Stimulated activated CD4-positive, alpha-beta T cell treated with anti-CD3 and anti-CD28 coated beads, Interleukin-4, amount 100 ng/mL, for 24 hours (primary cell): ENCODE measurements around the gene CITED2.

Source experiments
- DNase-seq: peaks from one replicate; pipeline ENCODE4 v3.0.0-alpha.2; 2020

CITED2 gene

DNA sequence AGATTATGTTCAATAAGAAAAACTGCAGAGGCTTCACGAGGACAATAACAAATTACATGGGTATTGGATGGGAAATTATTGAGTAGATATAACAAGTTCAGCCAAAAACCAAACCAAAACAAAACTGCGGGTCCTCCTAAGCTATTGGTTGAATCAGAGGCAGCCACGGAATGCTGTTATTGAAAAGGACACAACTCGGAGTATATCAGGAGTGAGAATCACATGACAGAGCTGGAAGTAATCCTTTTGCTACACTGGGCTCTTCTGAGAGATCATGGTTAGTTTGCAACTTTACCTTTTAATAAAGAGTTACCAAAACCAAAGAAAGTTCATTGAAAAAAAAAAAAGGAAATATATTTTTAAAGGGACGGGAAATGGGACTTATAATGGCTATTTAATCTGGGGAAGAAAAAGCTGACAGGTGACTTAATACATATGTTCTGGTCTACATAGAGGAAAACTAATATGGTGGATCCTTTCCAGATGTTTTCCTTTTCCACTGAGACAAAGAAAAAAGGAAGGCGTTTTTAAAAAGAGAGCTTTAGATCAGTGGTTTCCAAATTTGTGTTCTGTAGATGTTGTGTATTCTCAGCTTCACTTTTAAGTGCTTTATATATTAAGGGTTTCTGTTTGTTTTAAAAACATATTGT is 6.9 kb upstream of the CITED2 start:
- no peak for DNase-seq

DNA sequence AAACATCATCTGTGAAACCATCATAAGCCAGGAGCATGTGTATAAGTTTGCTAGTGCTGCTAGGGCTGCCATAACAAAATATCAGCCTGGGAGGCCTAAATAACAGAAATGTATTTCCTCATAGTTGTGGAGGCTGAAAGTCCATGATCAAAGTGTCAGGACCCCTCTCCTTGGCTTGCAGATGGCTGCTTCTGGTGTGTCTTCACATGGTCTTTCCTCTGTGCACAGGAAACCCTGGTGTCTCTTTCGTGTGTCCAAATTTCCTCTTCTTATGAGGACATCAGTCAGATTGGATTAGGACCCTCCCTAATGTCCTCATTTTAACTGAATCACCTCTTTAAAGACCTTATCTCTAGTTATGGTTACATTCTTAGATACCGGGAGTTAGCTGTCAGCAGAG is 6.2 kb upstream of the CITED2 start:
- DNase-seq, result no peak

DNA sequence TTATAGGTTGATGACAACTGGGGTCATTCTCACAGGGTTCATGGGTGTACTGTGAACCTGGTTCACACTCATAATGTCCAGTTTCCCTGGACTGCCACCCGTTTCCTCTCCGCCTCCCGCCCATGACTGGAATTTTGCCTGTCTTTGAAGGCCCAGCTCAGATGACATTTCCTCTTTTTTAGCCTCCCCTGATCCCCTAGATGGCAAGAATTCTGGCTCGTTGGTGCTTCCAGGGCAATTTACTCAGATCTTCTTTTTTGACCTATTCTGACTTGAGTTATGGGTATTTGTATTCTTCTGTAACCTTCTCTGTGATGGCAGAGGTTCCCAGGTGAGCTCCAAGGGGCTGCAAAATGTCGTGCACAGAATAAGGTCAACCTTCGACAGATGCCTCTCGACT is 5.7 kb upstream of the CITED2 start:
- no peak for DNase-seq

DNA sequence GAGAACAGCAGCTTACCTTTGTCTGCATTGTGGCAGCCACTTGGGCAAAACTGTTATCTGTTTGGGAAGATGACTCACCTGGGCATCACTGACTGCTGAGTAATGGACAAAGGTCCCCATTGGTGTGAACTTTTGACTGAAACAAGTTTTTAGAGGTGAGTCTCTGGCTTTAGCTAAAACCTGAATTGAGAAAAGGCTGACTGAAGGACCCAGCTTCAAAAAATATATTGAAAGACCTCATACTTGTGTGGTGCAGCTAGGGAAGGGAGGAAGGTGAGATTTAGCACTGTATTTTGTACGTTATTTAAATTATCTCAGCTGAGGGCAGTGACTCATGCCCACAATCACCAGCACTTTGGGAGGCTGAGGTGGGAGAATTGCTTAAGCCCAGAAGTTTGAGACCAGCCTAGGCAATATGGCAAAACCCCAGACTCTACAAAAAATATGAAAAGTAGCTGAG is 4.5 kb upstream of the CITED2 start:
- DNase-seq, result peak; percentile 17

DNA sequence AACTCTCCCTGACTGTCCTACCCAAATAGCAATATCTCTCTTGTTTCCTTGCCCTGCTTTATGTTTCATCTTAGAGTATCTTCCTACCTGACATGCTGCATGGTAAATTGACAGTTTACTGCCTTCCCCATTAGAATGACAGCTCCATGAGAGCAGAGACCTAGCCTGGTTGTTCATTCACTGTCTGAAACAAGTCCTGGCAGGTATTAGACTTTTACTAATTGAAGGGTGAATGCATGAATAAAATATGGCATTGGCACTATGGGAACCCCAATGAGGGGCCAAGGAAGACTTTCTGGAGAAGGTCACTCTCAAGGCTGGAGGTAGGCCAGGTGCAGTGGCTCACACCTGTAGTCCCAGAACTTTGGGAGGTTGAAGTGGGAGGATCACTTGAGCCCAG is 3.8 kb upstream of the CITED2 start:
- DNase-seq, result no peak

DNA sequence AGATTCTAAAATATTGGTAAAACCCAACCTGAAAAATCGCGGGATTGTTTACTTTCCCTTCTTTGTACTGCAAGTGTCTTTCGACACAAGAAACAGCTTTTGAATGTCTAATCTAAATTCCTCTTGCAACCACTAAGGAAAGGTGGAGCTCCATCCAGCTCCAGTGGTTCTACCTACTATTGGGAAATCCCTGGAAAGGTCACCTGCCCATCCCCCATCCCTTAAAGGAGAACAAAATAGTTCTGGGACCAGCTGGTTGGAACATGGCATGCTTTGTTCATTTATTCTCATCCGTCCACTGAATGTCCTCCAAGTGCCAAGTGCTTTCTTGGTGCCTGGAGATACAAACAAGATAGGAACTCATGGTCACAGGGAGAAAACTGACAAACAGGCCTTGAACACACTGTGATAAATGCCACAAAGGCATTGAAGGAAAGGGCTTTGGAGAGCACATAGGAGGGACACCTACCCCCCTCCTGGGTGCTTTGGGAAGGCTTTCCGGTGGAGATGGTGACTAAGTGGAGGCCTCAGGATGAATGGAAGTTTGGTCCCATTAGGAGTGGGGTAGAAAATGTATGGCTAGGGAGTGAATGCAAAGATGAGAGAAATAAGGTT is 2.3 kb upstream of the CITED2 start:
- DNase-seq, result no peak

DNA sequence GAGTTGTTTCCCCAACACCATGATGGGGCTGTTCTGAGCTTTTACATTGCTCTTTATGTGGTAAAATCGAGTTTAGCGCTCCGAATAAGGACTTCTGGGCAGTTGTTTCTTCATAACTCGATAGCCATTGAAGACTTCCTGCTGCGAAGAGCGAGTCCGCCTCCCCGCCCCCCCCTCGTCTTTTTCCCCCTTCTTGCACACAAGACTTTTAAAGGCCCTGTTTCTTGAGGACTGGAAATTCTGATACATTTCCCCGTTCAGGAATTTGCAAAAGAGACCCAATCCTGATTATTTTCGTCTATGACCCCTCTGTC is 1.5 kb upstream of the CITED2 start:
- DNase-seq, result no peak

DNA sequence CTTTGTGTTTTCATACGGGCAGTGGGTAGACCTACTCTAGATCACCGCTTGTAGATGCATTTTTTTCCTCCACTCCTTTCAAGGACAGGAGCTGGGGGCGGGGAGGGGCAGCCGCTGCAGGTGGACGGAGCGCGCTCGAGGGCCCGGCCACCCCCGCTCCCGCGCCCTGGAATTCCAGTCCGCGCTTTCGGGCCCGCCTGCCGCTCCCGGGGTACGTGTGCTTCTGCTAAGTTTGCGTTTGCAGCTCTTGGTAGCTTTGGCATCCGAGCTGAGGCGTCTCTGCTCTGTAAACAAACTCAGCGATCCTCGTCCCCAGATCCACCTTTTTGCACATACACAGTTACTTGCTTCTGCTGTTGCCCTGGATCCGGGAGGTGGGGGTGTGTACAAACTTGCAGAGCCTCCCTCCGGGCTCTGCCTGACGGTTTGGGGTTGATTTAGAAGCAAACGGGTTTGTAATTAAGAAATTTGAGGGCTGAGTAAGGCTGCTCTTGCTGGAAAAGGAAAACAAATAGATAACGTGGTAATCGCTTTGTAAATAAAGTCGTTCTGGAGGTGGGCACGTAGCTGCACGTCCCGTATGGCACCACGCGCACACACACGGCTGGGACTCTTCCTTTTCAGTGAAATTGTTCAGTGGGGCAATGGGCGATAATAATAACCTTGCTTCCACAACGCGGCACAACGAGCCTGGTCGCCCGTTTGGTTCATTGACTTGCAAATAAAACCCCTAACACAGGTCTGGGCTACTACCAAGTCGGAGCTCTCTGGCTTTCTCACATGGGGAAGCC is 973 bp upstream of the CITED2 start:
- peak; percentile 85 for DNase-seq

DNA sequence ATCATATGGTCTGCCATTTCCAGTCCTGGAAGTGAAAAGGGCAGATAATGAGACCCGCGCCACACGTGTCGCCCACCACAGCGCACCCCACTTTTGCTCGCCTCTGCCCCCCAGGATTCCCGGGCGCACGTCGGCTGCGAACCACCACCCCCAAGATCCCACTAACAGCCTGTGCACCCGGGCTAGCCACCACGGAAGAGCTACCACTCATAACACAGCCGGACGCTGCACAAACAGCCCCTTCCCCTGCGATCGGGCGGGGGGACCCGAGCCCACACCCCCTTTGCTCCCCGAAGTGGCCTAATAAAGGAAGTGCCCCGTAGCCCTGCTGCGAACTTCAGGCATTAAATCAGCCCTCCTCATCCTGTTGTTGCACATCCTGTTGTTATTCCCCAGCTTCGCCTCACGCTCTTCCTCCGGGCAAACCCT is 506 bp downstream of the CITED2 start:
- no peak for DNase-seq

DNA sequence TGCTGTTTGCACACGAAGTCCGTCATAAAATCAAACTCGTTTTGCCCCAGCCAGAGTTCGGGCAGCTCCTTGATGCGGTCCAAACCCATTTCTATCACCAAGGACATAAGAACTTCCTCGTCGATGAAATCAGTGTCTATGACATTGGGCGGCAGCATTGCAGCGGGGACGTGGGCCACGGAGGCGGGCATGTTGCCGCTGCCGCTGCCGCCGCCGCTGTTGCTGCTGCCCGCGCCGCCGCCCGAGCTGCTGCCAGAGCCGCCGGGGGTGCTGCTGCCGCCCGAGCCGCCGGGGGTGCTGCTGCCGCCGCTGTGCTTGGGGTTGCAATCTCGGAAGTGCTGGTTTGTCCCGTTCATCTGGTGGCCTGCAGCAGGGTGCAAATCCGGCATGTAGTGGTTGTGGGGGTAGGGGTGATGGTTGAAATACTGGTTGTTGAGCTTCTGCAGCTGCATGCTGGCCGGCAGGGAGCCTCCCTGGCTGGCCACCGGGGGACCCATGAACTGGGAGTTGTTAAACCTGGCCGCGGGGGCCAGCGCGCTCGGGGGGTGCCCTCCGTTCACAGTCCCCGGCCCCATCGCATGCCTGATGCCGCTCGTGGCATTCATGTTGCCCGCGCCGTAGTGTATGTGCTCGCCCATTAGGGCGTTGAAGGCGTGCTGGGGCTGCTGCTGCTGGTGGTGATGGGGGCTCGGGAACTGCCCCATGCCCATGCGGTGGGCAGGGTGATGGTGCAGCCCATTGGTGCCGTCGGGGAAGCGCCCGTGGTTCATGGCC is 1.1 kb downstream of the CITED2 start:
- peak; percentile 74 for DNase-seq

DNA sequence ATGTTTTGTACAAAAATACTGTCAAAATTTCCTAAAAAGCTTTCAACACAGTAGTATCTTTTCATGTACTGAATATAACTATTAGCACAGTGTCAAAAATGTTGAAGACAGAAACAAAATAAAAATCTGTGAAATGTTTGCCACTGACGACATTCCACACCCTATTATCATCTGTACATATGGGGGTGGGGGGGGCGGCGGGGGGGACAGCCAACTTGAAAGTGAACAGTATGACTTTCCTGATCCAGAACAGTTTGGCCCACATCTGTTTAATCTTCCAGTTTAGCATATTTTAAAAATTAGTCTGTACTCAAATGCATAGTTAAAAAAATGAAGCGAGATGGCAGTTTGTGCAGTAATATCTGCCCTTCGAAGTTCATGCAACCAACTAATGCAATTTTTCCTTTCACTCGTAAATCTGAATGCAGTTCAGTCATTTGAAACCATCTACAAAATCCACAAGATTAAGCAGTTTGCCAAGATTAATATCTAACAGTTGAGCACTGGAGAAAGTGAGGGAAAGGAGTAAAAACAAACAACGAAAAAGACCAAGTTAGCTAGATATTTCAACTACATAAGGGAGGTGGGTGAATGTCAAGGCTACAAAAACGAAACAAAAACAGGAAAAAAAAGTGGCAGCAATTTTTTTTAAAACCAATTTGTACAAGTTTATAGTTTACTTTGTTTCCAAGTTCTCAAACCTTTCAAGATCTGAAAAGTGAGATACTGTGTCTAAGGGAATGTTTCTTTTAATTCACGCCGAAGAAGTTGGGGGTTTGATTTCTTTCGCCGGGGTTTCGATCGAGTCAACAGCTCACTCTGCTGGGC is 1.9 kb downstream of the CITED2 start:
- no peak for DNase-seq

DNA sequence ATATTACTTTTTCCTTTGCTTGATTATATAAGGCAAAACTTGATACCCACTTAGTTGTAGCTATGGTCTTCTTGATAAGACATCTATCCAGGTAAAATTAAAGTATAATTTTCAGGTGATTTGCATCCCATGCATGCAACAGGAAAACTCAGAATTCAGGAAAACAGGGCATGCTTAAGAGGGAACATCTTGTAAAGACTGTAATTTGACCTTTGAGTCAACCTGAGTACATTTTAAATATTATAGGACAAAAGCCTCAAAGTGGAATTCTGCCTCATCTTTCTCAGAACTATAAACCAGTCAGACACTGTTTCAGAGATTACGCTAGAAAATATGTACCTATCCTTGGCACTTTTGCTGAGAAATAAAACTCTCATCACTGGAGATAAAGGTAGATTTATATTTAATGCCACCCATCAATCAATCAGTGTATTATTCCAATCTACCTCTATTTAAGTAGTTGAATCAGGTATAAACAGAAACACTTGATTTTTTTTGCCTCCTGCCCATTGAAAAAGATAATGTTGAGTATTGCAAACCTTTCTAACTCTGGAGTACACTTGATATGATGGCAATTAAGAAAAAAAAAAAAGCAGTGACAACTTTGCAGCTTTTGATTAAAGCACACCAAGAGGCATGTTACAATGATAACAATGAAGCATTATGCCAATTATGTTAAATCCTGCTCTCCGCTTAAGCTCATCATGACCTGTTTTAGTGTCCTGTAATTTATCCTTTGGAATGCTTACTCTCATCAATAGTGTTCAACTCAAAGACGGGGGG is 2.8 kb downstream of the CITED2 start:
- DNase-seq, result no peak

DNA sequence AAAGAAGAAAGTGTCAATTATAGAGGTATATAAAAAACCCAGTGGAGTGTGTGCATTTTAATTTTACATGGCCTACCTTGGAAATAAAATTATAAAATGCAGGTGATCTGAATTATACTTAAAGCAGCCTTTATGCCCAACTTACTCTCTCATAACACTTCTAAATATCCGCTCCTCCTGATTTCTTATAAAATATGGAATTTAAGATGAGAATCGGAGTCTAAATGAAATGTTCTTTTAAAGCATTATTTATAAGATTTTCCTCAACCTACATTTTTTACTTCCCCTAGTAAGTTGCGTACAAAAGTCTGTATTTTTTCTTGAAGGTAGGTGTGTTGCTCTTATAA is 3.5 kb downstream of the CITED2 start:
- DNase-seq, result no peak

DNA sequence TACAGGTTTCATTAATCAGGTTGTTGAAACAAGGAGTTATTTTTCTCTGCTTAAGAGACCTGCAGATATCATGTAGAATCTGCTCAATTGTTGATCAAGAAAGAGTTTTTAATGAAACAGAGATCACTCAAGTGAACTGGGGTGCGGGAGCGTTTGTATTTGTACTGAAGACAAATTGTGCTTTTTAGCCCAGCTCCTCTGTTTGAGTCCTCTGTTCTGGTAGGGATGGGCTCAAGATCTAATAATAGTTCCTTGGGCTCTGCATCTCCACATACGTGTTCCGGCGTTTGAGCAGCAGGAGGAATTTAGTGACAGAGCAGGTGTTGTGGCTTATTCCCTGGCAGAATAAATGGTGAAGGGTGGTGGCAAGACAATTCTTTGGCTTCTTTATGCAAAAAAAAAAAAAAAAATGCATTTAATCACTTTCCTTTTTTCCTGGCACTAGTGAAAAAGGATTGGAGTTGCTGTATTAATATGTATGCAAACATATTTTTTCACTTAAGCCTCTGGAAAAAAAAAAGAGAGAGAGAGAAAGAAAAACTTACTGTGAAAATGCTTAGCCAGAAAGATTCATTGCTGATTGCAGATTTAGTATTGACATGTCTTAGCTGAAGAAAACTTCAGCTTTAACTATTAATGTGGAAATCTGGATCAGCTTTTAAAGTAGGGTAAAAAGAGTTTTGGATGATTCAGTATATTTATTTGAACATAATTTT is 4.0 kb downstream of the CITED2 start:
- DNase-seq, result no peak

DNA sequence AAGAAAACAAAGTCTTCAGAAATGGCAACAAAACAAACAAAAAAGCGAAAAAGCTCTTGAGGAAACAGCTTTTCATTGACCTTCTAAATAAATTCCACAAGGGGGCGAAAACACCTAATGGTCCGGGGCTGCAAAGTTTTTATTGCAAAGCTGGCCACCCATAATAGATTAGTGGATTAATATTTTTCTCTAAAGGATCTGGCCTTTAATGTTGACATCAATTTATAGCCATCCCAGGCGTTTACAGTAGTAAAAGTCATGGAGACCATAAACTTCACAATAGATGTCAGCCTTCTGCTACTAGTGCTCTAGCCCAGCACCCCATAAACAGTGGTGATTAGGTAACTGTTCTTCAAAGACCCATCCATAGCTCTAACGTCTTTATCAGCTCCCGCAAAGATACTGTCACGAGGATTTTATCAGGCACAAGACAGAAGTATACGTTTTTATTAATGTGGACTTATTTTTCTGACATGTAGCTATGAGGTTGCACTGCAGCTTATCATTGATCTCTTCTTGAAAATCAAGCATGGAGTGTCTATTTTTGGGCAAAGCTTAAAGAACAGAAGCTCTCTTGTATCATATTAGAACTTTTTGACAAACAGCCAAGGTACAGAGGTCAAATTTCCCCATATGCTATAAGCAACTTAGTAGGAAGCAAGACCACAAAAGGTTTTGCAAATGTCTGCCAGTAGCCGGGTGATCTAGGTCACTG is 4.7 kb downstream of the CITED2 start:
- DNase-seq, result peak; percentile 14

DNA sequence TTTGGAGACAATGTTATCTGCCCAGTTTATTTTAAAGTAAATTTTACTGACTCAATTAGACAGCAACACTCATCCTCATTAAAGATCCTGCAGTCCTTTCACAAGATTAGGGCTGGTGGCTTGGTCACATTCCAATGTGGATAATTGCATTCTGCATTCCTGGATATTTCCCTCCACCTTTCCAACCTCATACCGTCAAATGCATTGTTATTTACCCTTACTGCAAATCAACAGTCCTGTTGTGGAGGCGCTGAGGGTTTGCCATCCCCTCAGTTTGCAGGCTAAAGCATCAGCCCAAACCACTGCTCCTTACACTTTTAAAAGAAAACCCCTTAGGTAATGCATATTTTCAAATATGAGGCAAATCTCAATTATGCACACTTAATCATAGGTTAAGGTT is 5.4 kb downstream of the CITED2 start:
- DNase-seq, result no peak

DNA sequence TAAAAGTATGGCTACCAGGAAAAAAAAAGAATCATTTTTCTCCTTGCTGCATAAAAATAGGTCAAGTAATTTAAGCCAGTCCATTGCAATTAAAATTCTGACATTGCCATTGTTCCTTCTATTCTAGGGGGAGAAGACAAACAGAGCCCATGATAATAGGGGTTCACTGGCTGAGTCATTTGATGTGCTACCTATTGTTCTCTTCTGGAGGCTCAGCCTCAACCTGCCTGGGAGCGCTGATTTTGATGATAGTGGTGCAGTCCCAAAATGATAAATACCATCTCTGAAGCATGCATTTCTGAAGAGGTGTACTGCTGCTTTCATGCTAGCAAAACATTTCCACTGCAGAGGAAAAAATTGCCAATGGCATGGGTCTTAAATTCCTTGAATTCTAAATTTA is 5.8 kb downstream of the CITED2 start:
- DNase-seq, result no peak

DNA sequence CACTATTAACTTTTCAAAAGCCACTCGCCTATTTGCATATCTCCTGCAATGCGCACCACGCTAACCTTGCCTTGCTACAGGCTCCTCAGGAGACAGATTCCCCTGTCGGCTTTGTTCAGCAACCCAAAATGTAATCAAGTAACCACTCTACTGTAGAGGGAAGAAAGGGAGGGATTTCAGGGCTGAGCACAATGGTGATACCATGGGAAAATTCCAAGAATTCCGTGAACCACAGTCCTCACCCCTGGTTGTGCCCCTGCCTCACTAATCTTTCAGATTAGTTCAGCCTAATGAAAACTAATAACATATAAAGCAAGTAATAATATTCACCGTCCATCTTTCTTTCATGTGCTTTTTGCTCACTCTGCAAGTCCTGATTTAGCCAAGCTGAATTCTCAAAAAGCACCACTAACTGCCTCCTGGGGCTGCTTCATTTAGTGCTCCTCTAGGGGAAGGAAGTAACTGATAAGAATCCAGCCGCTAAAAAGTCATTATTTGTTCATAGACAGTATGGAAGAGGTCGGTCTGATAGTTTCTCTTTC is 6.6 kb downstream of the CITED2 start:
- no peak for DNase-seq

DNA sequence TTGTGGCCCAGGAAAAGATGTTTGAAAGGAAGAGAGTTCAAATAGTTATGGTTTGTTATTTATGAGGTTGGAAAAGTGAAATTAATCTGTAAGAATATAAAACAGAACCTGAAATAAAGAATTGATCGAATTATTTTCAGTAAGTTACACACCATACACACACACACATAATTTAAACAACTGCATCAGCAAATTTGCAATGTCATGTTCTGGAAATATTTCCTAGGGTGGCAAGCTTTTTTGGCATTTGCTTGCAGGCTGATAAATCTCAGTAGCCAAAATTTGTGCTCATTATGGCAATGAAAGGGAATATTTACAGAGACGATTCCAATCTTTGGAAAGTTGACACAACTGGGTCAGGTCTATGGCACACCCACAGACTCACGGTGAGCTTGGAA is 9.5 kb downstream of the CITED2 start:
- DNase-seq, result no peak

DNA sequence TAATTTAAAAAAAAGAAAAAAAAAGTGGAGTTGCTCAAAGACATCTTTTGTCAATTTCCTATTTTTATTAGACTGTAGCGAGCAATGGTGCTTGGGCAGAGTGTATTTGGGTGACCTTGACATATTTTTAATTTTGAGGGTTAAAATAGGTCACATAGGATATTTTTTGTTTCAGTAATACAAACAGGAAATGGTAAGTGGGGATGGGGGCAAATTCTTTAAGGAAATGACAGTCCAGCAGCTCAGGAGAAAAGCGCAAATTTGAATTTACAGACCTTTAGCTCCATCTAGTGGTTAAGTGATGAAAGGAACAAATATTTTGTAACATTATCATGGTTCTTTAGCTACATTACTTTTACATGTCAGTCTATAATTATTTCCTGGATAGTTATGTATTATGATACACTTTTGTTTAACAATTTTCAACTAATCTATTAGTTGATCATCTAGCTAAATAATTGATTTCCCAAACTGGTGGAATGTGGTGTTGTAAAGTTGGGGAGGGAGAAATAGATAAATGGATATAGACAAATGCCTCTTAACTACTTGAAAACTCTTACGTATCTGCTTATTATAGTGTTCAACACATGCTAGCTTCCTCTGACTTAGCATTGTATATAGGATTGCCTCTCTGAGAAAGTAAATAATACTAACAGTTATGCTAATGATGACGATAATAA is 10.0 kb downstream of the CITED2 start:
- DNase-seq, result no peak
